GM12878 (cell line): ENCODE results near the gene SASH1. TPM values are rescaled to one million over a fixed set of nuclear protein-coding genes. Genes with fewer than 3 reads are reported as not detected.

Source experiments
- ATAC-seq: fragments of 200-7000 bp; cut with Tn5 transposase; 3 replicates; pipeline ENCODE4 v1.9.1; 2020; ENCODE audit warnings: mild to moderate bottlenecking, moderate library complexity
- BruUV-seq: library from RNA; stranded (reverse); fragments of 400-500 nt; replicated peaks from 2 replicates; lab custom pipeline; 2021; lab: Mats Ljungman, UMichigan
- CTCF ChIA-PET: fragments of 300-600 bp; sonication (Branson Sonifier 250); formaldehyde crosslinking; extraction: SDS; loops from one replicate; lab custom pipeline; 2021; ENCODE audit warnings: inconsistent platforms; lab: Yijun Ruan, JAX
- POLR2A ChIA-PET: fragments of 350-600 bp; formaldehyde crosslinking; extraction: SDS; loops from one replicate; lab custom pipeline; 2021; ENCODE audit warnings: inconsistent platforms; lab: Charles Lee
- RAD21 ChIA-PET: fragments of 300-600 bp; sonication (Branson Sonifier 250); formaldehyde crosslinking; loops from one replicate; lab custom pipeline; 2023; ENCODE audit warnings: antibody characterized with exemption; ENCODE audit not compliant: unreplicated experiment; lab: Charles Lee
- SMC1A ChIA-PET: fragments of 300-600 bp; sonication (Branson Sonifier 250); formaldehyde crosslinking; loops from one replicate; lab custom pipeline; 2023; ENCODE audit not compliant: unreplicated experiment, uncharacterized antibody; lab: Charles Lee
- DNase-seq: peaks from one replicate; pipeline ENCODE4 v3.0.0-alpha.2; 2011; ENCODE audit warnings: low read depth, low spot score
- FAIRE-seq: peaks from 3 replicates; lab custom pipeline; 2011; peaks lifted over from hg19 to GRCh38; lab: Jason Lieb, UNC
- H2AFZ ChIP-seq: 2 replicates; pipeline ENCODE4 v1.6.0; 2011; ENCODE audit warnings: low read depth, low read length, control low read depth; ENCODE audit not compliant: control insufficient read depth
- H3K27ac ChIP-seq: 2 replicates; pipeline ENCODE4 v1.5.1; 2011; ENCODE audit warnings: control low read depth; ENCODE audit not compliant: control insufficient read depth, insufficient read depth
- H3K27me3 ChIP-seq, 2 experiments: replicated peaks in 1 of 2; 2 replicates each; pipeline versions ENCODE4 v1.6.0 to v1.6.1; 2011; ENCODE audit warnings: low read length in 1 of 2; ENCODE audit not compliant: control insufficient read depth in 2 of 2, insufficient read depth in 2 of 2
- H3K36me3 ChIP-seq, 2 experiments: 2 replicates each; pipeline ENCODE4 v1.5.1; 2011; ENCODE audit warnings: low read length in 1 of 2; ENCODE audit not compliant: control insufficient read depth in 2 of 2, insufficient read depth in 2 of 2
- H3K4me1 ChIP-seq: 2 replicates; pipeline ENCODE4 v1.6.1; 2011; ENCODE audit warnings: mild to moderate bottlenecking, low read length, moderate library complexity, mixed read lengths; ENCODE audit not compliant: control insufficient read depth, insufficient read depth
- H3K4me2 ChIP-seq: 2 replicates; pipeline ENCODE4 v1.6.0; 2011; ENCODE audit warnings: control low read depth; ENCODE audit not compliant: control insufficient read depth, insufficient read depth
- H3K4me3 ChIP-seq: fragments of 200-600 bp; sonication (generic); 2 replicates; pipeline ENCODE4 v1.5.1; 2016
- H3K79me2 ChIP-seq: 2 replicates; pipeline ENCODE4 v1.6.0; 2011; ENCODE audit warnings: low read length; ENCODE audit not compliant: control insufficient read depth, insufficient read depth
- H3K9ac ChIP-seq: 2 replicates; pipeline ENCODE4 v1.8.0; 2011; ENCODE audit warnings: low read length, control low read depth, mixed read lengths; ENCODE audit not compliant: control insufficient read depth, insufficient read depth
- H3K9me3 ChIP-seq: replicated peaks from 3 replicates; pipeline ENCODE4 v1.5.1; 2011; ENCODE audit warnings: mild to moderate bottlenecking, low read length; ENCODE audit not compliant: control insufficient read depth, insufficient read depth
- H4K20me1 ChIP-seq: 2 replicates; pipeline ENCODE4 v1.6.0; 2011; ENCODE audit not compliant: control insufficient read depth, insufficient read depth
- CEBPB ChIP-seq, 2 experiments: fragments of 150-350 bp in 1 of 2; IDR thresholded peaks; 2 replicates each; pipeline ENCODE4 v1.6.1; 2012 to 2014; ENCODE audit warnings: low read depth in 2 of 2, low read length in 2 of 2, borderline replicate concordance in 1 of 2, inconsistent platforms in 1 of 2
- CHD1 ChIP-seq: IDR thresholded peaks from 2 replicates; pipeline ENCODE4 v1.6.1; 2012; ENCODE audit warnings: low read depth, low read length, improper control_type of control experiment
- DPF2 ChIP-seq: fragments of 450-650 bp; IDR thresholded peaks from 2 replicates; pipeline ENCODE4 v1.6.1; 2017; ENCODE audit warnings: mild to moderate bottlenecking
- HDGF ChIP-seq: fragments of 450-650 bp; IDR thresholded peaks from 2 replicates; pipeline ENCODE4 v1.6.1; 2016; ENCODE audit warnings: antibody characterized with exemption
- KDM1A ChIP-seq: fragments of 200-600 bp; sonication (generic); IDR thresholded peaks from 2 replicates; pipeline ENCODE4 v1.6.1; 2016; ENCODE audit warnings: borderline replicate concordance
- POLR2AphosphoS2 ChIP-seq: IDR thresholded peaks from 2 replicates; pipeline ENCODE4 v1.6.1; 2011; ENCODE audit warnings: low read depth, mild to moderate bottlenecking, low read length, improper control_type of control experiment, moderate library complexity
- SMAD5 ChIP-seq: IDR thresholded peaks from 2 replicates; pipeline ENCODE4 v1.6.1; 2016; ENCODE audit warnings: antibody characterized with exemption, low read depth
- WGBS: methylation state at CpG from one replicate; pipeline ENCODE4 v1.1.6; 2016; ENCODE audit warnings: low lambda C conversion rate; ENCODE audit not compliant: insufficient replicate concordance, insufficient coverage; ENCODE audit errors: missing lambda C conversion rate; 5-methylcytosine and 5-hydroxymethylcytosine counted together
- in situ Hi-C: fragments of 300-500 bp; cut with MboI; formaldehyde crosslinking; loops from 9 replicates; pipeline ENCODE4 v1.14.3; 2018; ENCODE audit warnings: mixed read lengths
- intact Hi-C: fragments of 100-400 bp; cut with micrococcal nuclease; formaldehyde crosslinking; loops from one replicate; pipeline ENCODE4 v1.14.2; 2022; ENCODE audit not compliant: unreplicated experiment
- polyA plus RNA-seq, 11 experiments: library from polyadenylated mRNA; depleted of rRNA in 4 of 11; unstranded in 6 of 11; stranded (reverse) in 5 of 11; fragments of >200 nt; fragmentation: Nextera tagmentation in 4 of 11; fragmentation: Illumina TruSeq in 1 of 11; extraction: Ambion mirVana in 4 of 11; extraction: Trizol in 1 of 11; gene quantifications; 1 replicate in 1 of 11; 2 replicates in 10 of 11; pipeline versions ENCODE4 v1.2.1 to v1.2.3, GENCODE V29; 2011 to 2016; ENCODE audit warnings: inconsistent platforms in 2 of 11, missing spikeins in 2 of 11, low read depth in 1 of 11
- total RNA-seq, 4 experiments: library from RNA; depleted of rRNA in 3 of 4; stranded (reverse); fragments of >200 nt in 3 of 4; fragmentation: Illumina TruSeq in 1 of 4; extraction: Trizol in 1 of 4; gene quantifications; 2 replicates each; pipeline versions ENCODE4 v1.2.1 to v1.2.3, GENCODE V29; 2013 to 2021
- TF ChIP-seq, protein P1 (sequence below): IDR thresholded peaks from 2 replicates; pipeline ENCODE4 v1.6.1; 2011; ENCODE audit warnings: borderline replicate concordance, low read depth, mild to moderate bottlenecking, moderate library complexity, mixed read lengths, low read length; ENCODE audit not compliant: insufficient read depth; ENCODE audit errors: extremely low read length

The SASH1 gene
- total and polyA plus RNA-seq, 10 of the 15 experiments (the other 5 are each of a cell fraction or from before 2014, with no cell fraction given), result 0.01 to 0.73 (median 0.14) TPM; not detected in 4

DNA sequence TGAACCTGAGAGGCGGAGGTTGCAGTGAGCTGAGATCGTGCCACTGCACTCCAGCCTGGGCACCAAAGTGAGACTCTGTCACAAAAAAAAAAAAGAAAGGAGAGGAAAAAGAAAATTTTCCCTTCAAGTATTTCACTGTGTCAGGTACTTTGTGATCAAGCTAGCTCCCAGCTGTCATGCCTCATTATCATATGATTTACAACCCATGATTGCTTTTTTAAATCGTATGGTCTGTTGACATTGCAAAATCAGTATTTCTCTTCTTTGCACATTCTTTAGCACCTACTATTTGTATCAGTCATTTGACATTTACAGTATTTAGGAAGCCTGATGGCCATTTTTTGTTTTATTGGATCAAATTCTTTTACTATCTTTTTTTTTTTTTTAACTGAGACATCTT lies 22.4 kb downstream of the SASH1 start:
- no TSS peak for BruUV-seq
- no peak overlapping the region for H3K9ac ChIP-seq
- in situ Hi-C loops (no loop called here), intact Hi-C loops (no loop called here)
- ChIA-PET SMC1A (no interaction called here), RAD21 (no interaction called here), CTCF (no interaction called here), POLR2A (no interaction called here)
- H4K20me1 ChIP-seq, result no peaks in the 10 kb centered on the region
- no peak overlapping the region for H3K4me2 ChIP-seq
- H2AFZ ChIP-seq, result no peak overlapping the region
- TF ChIP-seq CEBPB (IDR thresholded peaks at IDR 0.05; ENCODE audit: borderline replicate concordance in 1 of 2, low read depth in 2 of 2, low read length in 2 of 2) (no peak), POLR2AphosphoS2 (no peak), KDM1A (no peak), SMAD5 (no peak), DPF2 (no peak), CHD1 (no peak), HDGF (no peak)
- TF ChIP-seq, protein P1, sequence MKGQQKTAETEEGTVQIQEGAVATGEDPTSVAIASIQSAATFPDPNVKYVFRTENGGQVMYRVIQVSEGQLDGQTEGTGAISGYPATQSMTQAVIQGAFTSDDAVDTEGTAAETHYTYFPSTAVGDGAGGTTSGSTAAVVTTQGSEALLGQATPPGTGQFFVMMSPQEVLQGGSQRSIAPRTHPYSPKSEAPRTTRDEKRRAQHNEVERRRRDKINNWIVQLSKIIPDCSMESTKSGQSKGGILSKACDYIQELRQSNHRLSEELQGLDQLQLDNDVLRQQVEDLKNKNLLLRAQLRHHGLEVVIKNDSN, result no peak
- no peaks in the 10 kb centered on the region for H3K36me3 ChIP-seq
- 44% methylated on average over 3 of the region's 3 CpGs for WGBS
- FAIRE-seq (no peak), DNase-seq (no peak), ATAC-seq (no peak)
- no peak overlapping the region for H3K4me3 ChIP-seq
- no peaks in the 10 kb centered on the region for H3K79me2 ChIP-seq
- H3K4me1 ChIP-seq, result no peaks in the 10 kb centered on the region
- no peaks in the 10 kb centered on the region for H3K27me3 ChIP-seq
- no peak overlapping the region for H3K27ac ChIP-seq
- no peaks in the 10 kb centered on the region for H3K9me3 ChIP-seq
